ENCODE data around the gene GRHL3. TPM values are rescaled to one million over a fixed set of nuclear protein-coding genes. Genes with fewer than 3 reads are reported as not detected.
A peak's percentile ranks its signal among the peaks of the same experiment; 100 is the strongest.

The GRHL3 gene
- total and polyA plus RNA-seq, 4 donors: 0.07 to 0.09 (median 0.09) TPM

DNA sequence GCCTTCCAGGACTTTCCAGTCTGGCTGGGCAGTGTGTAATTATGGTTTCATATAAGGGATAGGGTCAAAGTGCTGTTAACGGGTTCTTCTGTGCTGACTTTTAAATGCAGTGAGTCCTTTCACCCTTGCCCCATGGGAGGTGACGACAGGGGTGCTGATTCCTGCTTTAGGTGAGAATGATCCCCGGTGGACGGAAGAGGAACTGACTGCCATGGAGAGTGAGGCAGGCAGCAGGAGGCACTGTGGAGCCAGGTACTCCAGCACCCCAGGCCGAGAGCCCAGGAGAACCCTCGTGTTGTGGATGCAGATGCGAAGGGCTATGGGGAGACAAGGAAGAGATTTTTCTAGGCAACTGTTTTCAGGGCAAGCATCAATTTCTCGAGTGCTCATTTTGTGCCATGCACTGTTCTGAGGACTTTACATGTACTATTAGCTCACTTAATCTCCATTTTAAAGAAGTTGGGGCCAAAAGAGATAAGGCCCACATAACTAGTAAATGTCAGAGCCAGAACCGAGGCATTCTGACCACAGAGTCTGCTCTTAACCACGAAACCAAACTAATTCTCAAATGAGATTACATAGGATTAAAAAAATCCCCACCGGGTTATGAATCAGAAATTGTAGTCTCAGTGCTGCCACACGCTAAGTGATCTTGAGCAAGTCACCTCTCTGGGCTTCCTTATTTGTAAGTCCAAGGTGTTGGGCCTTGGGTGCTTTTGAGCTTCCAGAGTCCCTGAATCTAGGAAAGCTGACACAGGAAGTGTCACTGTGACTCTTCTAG lies 66.2 kb downstream of the GRHL3 start:
- Histone ChIP-seq H3K27me3 (ENCODE audit: control insufficient read depth in 4 of 4, insufficient read depth in 4 of 4, low read length in 3 of 4) (no peaks in the 10 kb centered on the region), H3K27ac (ENCODE audit: low read depth in 1 of 2, low read length in 2 of 2) (no peak overlapping the region), H3K9me3 (ENCODE audit: control insufficient read depth in 4 of 4, low read length in 3 of 4) (no peaks in the 10 kb centered on the region), H3K4me1 (ENCODE audit: control insufficient read depth in 4 of 4, insufficient read depth in 4 of 4, low read length in 3 of 4) (peaks cover 6 to 43% (median 40%) of the 10 kb centered on the region in 4 donors), H3K9ac (ENCODE audit: low read depth in 1 of 2, low read length in 2 of 2) (no peak overlapping the region), H3K4me3 (ENCODE audit: low read depth in 1 of 3, low read length in 3 of 3) (no peak overlapping the region), H3K36me3 (ENCODE audit: control insufficient read depth in 4 of 4, insufficient read depth in 3 of 4, low read depth in 1 of 4, low read length in 3 of 4) (no peaks in the 10 kb centered on the region)
- WGBS: 90% methylated on average over 12 of the region's 12 CpGs
- no peak for DNase-seq (ENCODE audit: low spot score)
- TF ChIP-seq CTCF (IDR thresholded peaks at IDR 0.05; ENCODE audit: low read depth, low read length, missing input control) (peak; percentile 18), GABPA (IDR thresholded peaks at IDR 0.05 in 1 of 2, conservative IDR thresholded peaks at IDR 0.05 in 1 of 2) (no peak), RAD21 (IDR thresholded peaks at IDR 0.05) (peak in 1 of 2 donors; percentile 9), YY1 (IDR thresholded peaks at IDR 0.05) (no peak), EGR1 (IDR thresholded peaks at IDR 0.05; ENCODE audit: low read depth in 2 of 2) (no peak), JUND (IDR thresholded peaks at IDR 0.05) (no peak), RXRA (IDR thresholded peaks at IDR 0.05) (no peak), FOXA2 (IDR thresholded peaks at IDR 0.05) (no peak), SP1 (IDR thresholded peaks at IDR 0.05) (no peak)
- TF ChIP-seq, protein P1, sequence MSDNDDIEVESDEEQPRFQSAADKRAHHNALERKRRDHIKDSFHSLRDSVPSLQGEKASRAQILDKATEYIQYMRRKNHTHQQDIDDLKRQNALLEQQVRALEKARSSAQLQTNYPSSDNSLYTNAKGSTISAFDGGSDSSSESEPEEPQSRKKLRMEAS (IDR thresholded peaks at IDR 0.05): no peak

DNA sequence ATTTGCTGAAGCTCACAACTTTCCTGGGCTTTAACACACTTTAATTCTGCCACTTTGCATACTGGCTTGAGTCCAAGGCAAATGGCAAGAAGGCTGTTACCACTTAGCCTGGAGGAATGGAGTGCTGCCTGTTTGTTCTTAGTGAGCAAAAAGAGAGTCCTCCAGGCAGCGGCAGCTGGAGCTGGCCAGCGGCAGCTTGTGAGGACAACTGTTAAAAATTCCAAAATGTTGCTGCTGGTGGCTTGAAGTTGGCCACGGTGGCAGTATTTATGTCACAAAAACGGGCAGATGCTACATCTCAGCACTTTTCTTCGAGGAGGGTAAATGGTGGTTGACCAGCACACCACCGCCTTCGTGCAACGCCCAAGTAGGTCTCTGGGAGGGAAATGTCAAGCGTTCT lies 67.1 kb downstream of the GRHL3 start:
- H3K27me3 ChIP-seq (ENCODE audit: control insufficient read depth in 4 of 4, insufficient read depth in 4 of 4, low read length in 3 of 4): no peaks in the 10 kb centered on the region
- no peak for DNase-seq (ENCODE audit: low spot score)
- H3K9ac ChIP-seq (ENCODE audit: low read depth in 1 of 2, low read length in 2 of 2): no peak overlapping the region
- no peak for TF ChIP-seq YY1 (IDR thresholded peaks at IDR 0.05)
- no peak for TF ChIP-seq NR2F2 (IDR thresholded peaks at IDR 0.05)
- no peak for TF ChIP-seq HNF4A (conservative IDR thresholded peaks at IDR 0.05)
- TF ChIP-seq RXRA (IDR thresholded peaks at IDR 0.05): no peak
- TF ChIP-seq CTCF (IDR thresholded peaks at IDR 0.05; ENCODE audit: low read depth, low read length, missing input control): no peak
- no peak for TF ChIP-seq SP1 (IDR thresholded peaks at IDR 0.05)
- no peak for TF ChIP-seq GABPA (IDR thresholded peaks at IDR 0.05 in 1 of 2, conservative IDR thresholded peaks at IDR 0.05 in 1 of 2)
- no peak for TF ChIP-seq REST (IDR thresholded peaks at IDR 0.05)
- no peak for TF ChIP-seq EGR1 (IDR thresholded peaks at IDR 0.05; ENCODE audit: low read depth in 2 of 2)
- TF ChIP-seq HNF4G (IDR thresholded peaks at IDR 0.05): no peak
- no peak for TF ChIP-seq ATF3 (IDR thresholded peaks at IDR 0.05)
- TF ChIP-seq RAD21 (IDR thresholded peaks at IDR 0.05): no peak
- TF ChIP-seq TAF1 (conservative IDR thresholded peaks at IDR 0.05): no peak
- TF ChIP-seq FOXA2 (IDR thresholded peaks at IDR 0.05): no peak
- TF ChIP-seq JUND (IDR thresholded peaks at IDR 0.05): no peak
- H3K27ac ChIP-seq (ENCODE audit: low read depth in 1 of 2, low read length in 2 of 2): no peak overlapping the region
- no peaks in the 10 kb centered on the region for H3K36me3 ChIP-seq (ENCODE audit: control insufficient read depth in 4 of 4, insufficient read depth in 3 of 4, low read depth in 1 of 4, low read length in 3 of 4)
- WGBS: 94% methylated on average over 9 of the region's 9 CpGs
- no peaks in the 10 kb centered on the region for H3K9me3 ChIP-seq (ENCODE audit: control insufficient read depth in 4 of 4, low read length in 3 of 4)
- no peak overlapping the region for H3K4me3 ChIP-seq (ENCODE audit: low read depth in 1 of 3, low read length in 3 of 3)
- peaks cover 2 to 34% (median 32%) of the 10 kb centered on the region in 4 donors for H3K4me1 ChIP-seq (ENCODE audit: control insufficient read depth in 4 of 4, insufficient read depth in 4 of 4, low read length in 3 of 4)
